K562 (cell line): Measurements from ENCODE around the gene APBA2. TPM values are rescaled to one million over a fixed set of nuclear protein-coding genes. Genes with fewer than 3 reads are reported as not detected.

ENCODE experiments used
- ATAC-seq: fragments of 200-7000 bp; cut with Tn5 transposase; 3 replicates; pipeline ENCODE4 v1.9.1; 2020; ENCODE audit warnings: moderate library complexity
- BruUV-seq: library from RNA; stranded (reverse); fragments of 400-500 nt; replicated peaks from 2 replicates; lab custom pipeline; 2021; lab: Mats Ljungman, UMichigan
- CTCF ChIA-PET: fragments of 300-600 bp; formaldehyde crosslinking; extraction: SDS; loops from one replicate; lab custom pipeline; 2021; ENCODE audit warnings: low intra/inter-chr PET ratio; lab: Yijun Ruan, JAX
- POLR2A ChIA-PET: fragments of 300-600, 350-650 bp; sonication (Branson Sonifier 250); formaldehyde crosslinking; extraction: SDS; loops from one replicate; lab custom pipeline; 2021; ENCODE audit warnings: antibody characterized with exemption, inconsistent platforms; lab: Yijun Ruan, JAX
- DNase-seq, 4 experiments: peaks; one replicate each; pipeline versions ENCODE4 v3.0.0 to v3.0.0-alpha.2; 2011 to 2018; ENCODE audit warnings: low spot score in 3 of 4, mixed read lengths in 3 of 4; ENCODE audit errors: extremely low read depth in 1 of 4
- FAIRE-seq: peaks from 2 replicates; lab custom pipeline; 2011; peaks lifted over from hg19 to GRCh38; lab: Jason Lieb, UNC
- H2AFZ ChIP-seq: 2 replicates; pipeline ENCODE4 v1.6.0; 2011; ENCODE audit warnings: low read depth, low read length, control low read depth, inconsistent platforms
- H3K27ac ChIP-seq: fragments of 200-600 bp; 3 replicates; pipeline ENCODE4 v1.8.0; 2011; ENCODE audit warnings: low read depth, mild to moderate bottlenecking, control low read depth, inconsistent platforms, low read length, moderate library complexity, mixed read lengths; ENCODE audit errors: extremely low read depth
- H3K27me3 ChIP-seq, 2 experiments: fragments of 300-600 bp in 1 of 2; 2 replicates in 1 of 2; 3 replicates in 1 of 2; pipeline versions ENCODE4 v1.6.0 to v1.8.0; 2011; ENCODE audit warnings: inconsistent platforms in 2 of 2, low read length in 2 of 2, mild to moderate bottlenecking in 1 of 2, mixed read lengths in 1 of 2, moderate library complexity in 1 of 2; ENCODE audit not compliant: control insufficient read depth in 2 of 2, insufficient read depth in 2 of 2
- H3K36me3 ChIP-seq: fragments of 300-600 bp; 3 replicates; pipeline ENCODE4 v1.8.0; 2011; ENCODE audit warnings: mild to moderate bottlenecking, low read length, inconsistent platforms; ENCODE audit not compliant: control insufficient read depth, insufficient read depth
- H3K4me1 ChIP-seq, 2 experiments: fragments of 200-600 bp in 1 of 2; replicated peaks in 1 of 2; 2 replicates in 1 of 2; 3 replicates in 1 of 2; pipeline versions ENCODE4 v1.5.1 to v1.8.0; 2011; ENCODE audit warnings: inconsistent platforms in 2 of 2, low read length in 2 of 2, mild to moderate bottlenecking in 1 of 2, mixed read lengths in 1 of 2, moderate library complexity in 1 of 2; ENCODE audit not compliant: control insufficient read depth in 2 of 2, insufficient read depth in 2 of 2
- H3K4me2 ChIP-seq: 2 replicates; pipeline ENCODE4 v1.6.1; 2011; ENCODE audit warnings: low read length, control low read depth, inconsistent platforms, mixed read lengths; ENCODE audit not compliant: insufficient read depth
- H3K4me3 ChIP-seq: fragments of 200-600 bp; sonication (generic), shearing (Covaris generic); 2 replicates; pipeline ENCODE4 v1.5.1; 2016; ENCODE audit warnings: control low read depth, inconsistent platforms
- H3K79me2 ChIP-seq: fragments of 200-600 bp; 3 replicates; pipeline ENCODE4 v1.8.0; 2011; ENCODE audit warnings: low read length, inconsistent platforms; ENCODE audit not compliant: control insufficient read depth, insufficient read depth
- H3K9ac ChIP-seq, 2 experiments: 2 replicates each; pipeline versions ENCODE4 v1.6.0 to v1.6.1; 2011; ENCODE audit warnings: low read depth in 2 of 2, low read length in 2 of 2, control low read depth in 1 of 2, inconsistent platforms in 1 of 2, mild to moderate bottlenecking in 1 of 2, mixed read lengths in 1 of 2; ENCODE audit not compliant: insufficient read depth in 1 of 2
- H3K9me1 ChIP-seq: one replicate; pipeline ENCODE4 v1.6.0; 2011; ENCODE audit warnings: inconsistent platforms, mild to moderate bottlenecking, low read length, moderate library complexity; ENCODE audit not compliant: control insufficient read depth, insufficient read depth
- H3K9me3 ChIP-seq: replicated peaks from 2 replicates; pipeline ENCODE4 v1.5.1; 2011; ENCODE audit warnings: low read depth, low read length, inconsistent platforms; ENCODE audit not compliant: control insufficient read depth, insufficient read depth
- H4K20me1 ChIP-seq: replicated peaks from 2 replicates; pipeline ENCODE4 v1.6.1; 2011; ENCODE audit warnings: low read length, inconsistent platforms, mixed read lengths; ENCODE audit not compliant: control insufficient read depth, insufficient read depth
- C11orf30 ChIP-seq: fragments of 450-650 bp; IDR thresholded peaks from 2 replicates; pipeline ENCODE4 v1.6.1; 2016; ENCODE audit warnings: low read depth, mild to moderate bottlenecking
- IRF1 ChIP-seq: sonication (generic); formaldehyde crosslinking; IDR thresholded peaks from 2 replicates; pipeline ENCODE4 v1.8.0; 2022; ENCODE audit warnings: missing genetic modification reagents, mild to moderate bottlenecking, borderline replicate concordance
- VEZF1 ChIP-seq: fragments of 200-800 bp; sonication (Bioruptor generic); IDR thresholded peaks from 2 replicates; pipeline ENCODE4 v1.6.1; 2017; ENCODE audit warnings: missing genetic modification characterization, missing compliant biosample characterization
- WGBS: fragments of 100-300 bp; shearing (Covaris generic); methylation state at CpG from one replicate; pipeline ENCODE4 v1.1.6; 2016; ENCODE audit warnings: low coverage, mixed read lengths; ENCODE audit not compliant: insufficient coverage; ENCODE audit errors: missing lambda C conversion rate; 5-methylcytosine and 5-hydroxymethylcytosine counted together
- in situ Hi-C: fragments of 300-500 bp; cut with MboI; formaldehyde crosslinking; loops from 4 replicates; pipeline ENCODE4 v1.15.0; 2018; ENCODE audit warnings: inconsistent platforms, mixed read lengths
- intact Hi-C: fragments of 100-400 bp; cut with micrococcal nuclease; formaldehyde crosslinking; loops from 2 replicates; pipeline ENCODE4 v1.14.2; 2022
- polyA plus RNA-seq, 8 experiments: library from polyadenylated mRNA; depleted of rRNA in 4 of 8; stranded (reverse) in 5 of 8; unstranded in 3 of 8; fragments of >200 nt; fragmentation: Nextera tagmentation in 2 of 8; fragmentation: Illumina TruSeq in 1 of 8; extraction: Ambion mirVana in 2 of 8; extraction: Trizol in 1 of 8; gene quantifications; 2 replicates each; pipeline versions ENCODE4 v1.2.1 to v1.2.3, GENCODE V29; 2011 to 2014; ENCODE audit warnings: inconsistent platforms in 1 of 8, missing spikeins in 1 of 8
- total RNA-seq, 7 experiments: library from RNA; depleted of rRNA in 6 of 7; stranded (reverse); fragments of >200 nt in 6 of 7; fragmentation: Illumina TruSeq in 2 of 7; extraction: Trizol in 2 of 7; gene quantifications; 2 replicates each; pipeline versions ENCODE4 v1.2.1 to v1.2.3, GENCODE V29; 2011 to 2021; ENCODE audit warnings: low replicate concordance in 1 of 7

The APBA2 gene
- total and polyA plus RNA-seq, 9 of the 15 experiments (the other 6 are each of a cell fraction or from before 2014, with no cell fraction given): 0.24 to 40.9 (median 25.2) TPM

GRCh38 chr15:28904003-28904402, 18.2 kb downstream of the APBA2 start:
- in situ Hi-C loops (no loop called here), intact Hi-C loops (no loop called here)
- ChIA-PET POLR2A (interaction anchor here (1.0 to 2.3 kb wide), 2 partner anchors 10 to 12 kb away, joined by 3 to 11 read pairs; no protein-coding TSS in a partner anchor), CTCF (no interaction called here)
- Histone ChIP-seq H3K9ac (peak overlapping the region; percentile 43 to 53; a peak in 3 of 4 replicates), H3K9me3 (no peaks in the 10 kb centered on the region), H3K4me3 (no peak overlapping the region), H2AFZ (peak overlapping the region; percentile 59), H3K79me2 (peaks cover 92% of the 10 kb centered on the region), H3K27me3 (no peaks in the 10 kb centered on the region), H3K27ac (peak overlapping the region; percentile 71), H3K4me1 (peaks cover 47 to 60% of the 10 kb centered on the region in 2 experiments), H4K20me1 (no peaks in the 10 kb centered on the region), H3K4me2 (peak overlapping the region; percentile 74), H3K36me3 (no peaks in the 10 kb centered on the region), H3K9me1 (no peaks in the 10 kb centered on the region)
- no TSS peak for BruUV-seq
- DNase-seq (no peak), FAIRE-seq (no peak), ATAC-seq (no peak)
- TF ChIP-seq C11orf30 (no peak), IRF1 (no peak), VEZF1 (no peak)
- WGBS: 5% methylated on average over 9 of the region's 9 CpGs
